Chondrocyte (in vitro differentiated cells): Measurements from ENCODE around the gene HECTD3. TPM values are rescaled to one million over a fixed set of nuclear protein-coding genes. Genes with fewer than 3 reads are reported as not detected.
A peak's percentile ranks its signal among the peaks of the same experiment; 100 is the strongest.

Experiments
- DNase-seq: peaks from one replicate; pipeline ENCODE4 v3.0.0; 2021; ENCODE audit warnings: mixed read lengths, low spot score
- H3K27ac Mint-ChIP-seq: one replicate; pipeline ENCODE4 v1.8.0; 2021; ENCODE audit warnings: mild to moderate bottlenecking, moderate library complexity, mixed read lengths; ENCODE audit not compliant: unreplicated experiment
- H3K27me3 Mint-ChIP-seq: 2 replicates; pipeline ENCODE4 v1.8.0; 2021; ENCODE audit warnings: low read depth, mixed read lengths
- H3K36me3 Mint-ChIP-seq: 2 replicates; pipeline ENCODE4 v1.8.0; 2021; ENCODE audit warnings: low read depth, mixed read lengths
- H3K4me1 Mint-ChIP-seq: 2 replicates; pipeline ENCODE4 v1.8.0; 2021; ENCODE audit warnings: low read depth, mild to moderate bottlenecking, mixed read lengths
- H3K4me3 Mint-ChIP-seq: one replicate; pipeline ENCODE4 v1.8.0; 2021; ENCODE audit warnings: mild to moderate bottlenecking, moderate library complexity, mixed read lengths; ENCODE audit not compliant: unreplicated experiment
- H3K9me3 Mint-ChIP-seq: 2 replicates; pipeline ENCODE4 v1.8.0; 2021; ENCODE audit warnings: low read depth, mixed read lengths
- CTCF ChIP-seq: fragments of 200-600 bp; sonication (generic); IDR thresholded peaks from 2 replicates; pipeline ENCODE4 v1.5.0; 2021; ENCODE audit warnings: antibody characterized with exemption, mild to moderate bottlenecking, moderate library complexity
- total RNA-seq: library from RNA; stranded (reverse); gene quantifications from 3 replicates; pipeline ENCODE4 v1.2.1, GENCODE V29; 2021

Gene HECTD3
- total RNA-seq, 1 donor from 2014 or later = 36.5 TPM

GRCh38 chr1:45009956-45010854, 919 bp downstream of the HECTD3 start:
- no peak for TF ChIP-seq CTCF
- H3K27ac Mint-ChIP-seq = no peak overlapping the region
- H3K4me3 Mint-ChIP-seq = peak overlapping the region; percentile 88
- H3K27me3 Mint-ChIP-seq = no peaks in the 10 kb centered on the region
- DNase-seq = no peak
- H3K36me3 Mint-ChIP-seq = peaks cover 26% of the 10 kb centered on the region
- peaks cover 51% of the 10 kb centered on the region for H3K4me1 Mint-ChIP-seq
- H3K9me3 Mint-ChIP-seq = no peaks in the 10 kb centered on the region

- Mint-ChIP-seq H3K4me1 (peaks cover 43% of the 10 kb centered on the region), H3K27me3 (no peaks in the 10 kb centered on the region), H3K4me3 (peak overlapping the region; percentile 88), H3K27ac (no peak overlapping the region), H3K9me3 (no peaks in the 10 kb centered on the region), H3K36me3 (peaks cover 32% of the 10 kb centered on the region)
- no peak for DNase-seq
- no peak for TF ChIP-seq CTCF
Observed at GRCh38 chr1:45009296-45009865, 1.7 kb downstream of the HECTD3 start.

DNA sequence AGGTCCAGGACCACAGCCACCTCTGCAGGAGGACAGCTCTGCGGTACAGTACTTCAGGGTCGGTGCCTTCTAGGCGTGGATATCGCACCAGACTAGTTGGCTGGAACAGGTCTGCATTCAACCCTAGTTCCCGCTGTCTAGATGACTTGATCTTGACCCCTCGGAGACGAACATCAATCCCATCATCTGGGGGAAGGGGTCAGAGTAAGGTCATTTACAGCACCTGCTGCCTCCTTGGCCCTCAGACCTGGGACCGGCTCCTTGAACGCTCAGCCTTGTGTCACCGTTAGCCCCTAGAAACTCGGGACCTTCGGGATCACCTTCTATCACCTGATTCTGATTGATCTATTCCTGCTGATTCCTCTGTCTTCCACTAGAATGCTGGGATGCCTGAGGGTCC, 2.6 kb downstream of the HECTD3 start:
- Mint-ChIP-seq H3K9me3 (no peaks in the 10 kb centered on the region), H3K27me3 (no peaks in the 10 kb centered on the region), H3K4me3 (no peak overlapping the region), H3K36me3 (peaks cover 37% of the 10 kb centered on the region), H3K4me1 (peaks cover 36% of the 10 kb centered on the region), H3K27ac (no peak overlapping the region)
- no peak for TF ChIP-seq CTCF
- no peak for DNase-seq

DNA sequence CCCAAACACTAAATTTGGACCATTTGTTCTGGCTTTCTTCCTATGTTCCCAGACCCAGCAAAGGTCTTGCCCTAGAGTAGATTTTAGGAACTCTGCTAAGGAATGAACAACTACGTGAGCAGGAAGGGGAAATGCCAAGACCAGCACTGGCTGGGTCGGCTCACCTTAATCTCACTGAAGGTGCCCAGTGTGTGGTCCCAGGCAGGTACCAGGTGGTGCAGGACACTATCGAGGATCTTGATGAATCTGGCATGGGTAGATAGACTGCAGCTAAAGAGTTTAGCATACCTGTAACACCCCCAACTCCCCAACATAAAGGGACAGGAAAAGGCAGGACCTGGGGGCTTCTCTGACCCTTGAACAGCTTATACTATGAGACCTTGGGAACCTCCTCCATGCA, 3.0 kb downstream of the HECTD3 start:
- TF ChIP-seq CTCF = no peak
- peaks cover 32% of the 10 kb centered on the region for H3K4me1 Mint-ChIP-seq
- peaks cover 39% of the 10 kb centered on the region for H3K36me3 Mint-ChIP-seq
- DNase-seq = no peak
- H3K9me3 Mint-ChIP-seq = no peaks in the 10 kb centered on the region
- H3K27ac Mint-ChIP-seq = no peak overlapping the region
- no peaks in the 10 kb centered on the region for H3K27me3 Mint-ChIP-seq
- H3K4me3 Mint-ChIP-seq = no peak overlapping the region

- Mint-ChIP-seq H3K36me3 (peaks cover 46% of the 10 kb centered on the region), H3K4me1 (peaks cover 24% of the 10 kb centered on the region), H3K27me3 (no peaks in the 10 kb centered on the region), H3K4me3 (no peak overlapping the region), H3K9me3 (no peaks in the 10 kb centered on the region), H3K27ac (no peak overlapping the region)
- DNase-seq = no peak
- no peak for TF ChIP-seq CTCF
Observed at GRCh38 chr1:45007311-45007710, 3.8 kb downstream of the HECTD3 start.
